ENCODE measurements around the gene TLE4. TPM values are rescaled to one million over a fixed set of nuclear protein-coding genes. Genes with fewer than 3 reads are reported as not detected.

Gene TLE4
- polyA plus RNA-seq, 1 experiment: 154 TPM

DNA sequence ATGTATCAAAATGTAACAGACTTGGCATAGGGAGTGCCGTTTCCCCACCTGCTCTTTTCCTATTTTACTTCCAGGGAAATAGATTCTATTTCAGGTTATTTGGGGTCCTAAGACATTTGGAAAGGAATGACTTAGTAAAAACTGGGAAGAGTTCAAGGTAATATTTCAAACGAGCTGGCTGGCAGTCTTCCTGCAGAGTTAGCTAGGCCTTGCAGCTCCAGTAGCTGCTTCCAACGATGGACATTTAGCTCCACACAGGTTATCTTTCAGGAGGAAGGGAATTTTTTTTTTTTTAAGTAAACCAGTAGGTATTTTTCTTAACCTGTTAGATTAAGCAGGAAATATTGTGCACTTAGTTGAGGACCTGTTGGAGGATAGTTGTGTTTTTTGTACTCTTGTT, 45.2 kb downstream of the TLE4 start:
- CTCF ChIA-PET: interaction anchor here (0.6 to 0.9 kb wide), 2 partner anchors 14 to 1014 kb away, joined by 3 to 6 read pairs; no protein-coding TSS in a partner anchor
- H3K27me3 ChIP-seq (ENCODE audit: control insufficient read depth, insufficient read depth, low read length): no peaks in the 10 kb centered on the region
- H3K36me3 ChIP-seq (ENCODE audit: control insufficient read depth, insufficient read depth, low read length): 0 out of 2 replicates have a peak, but pooled peaks cover 1% of the 10 kb centered on the region
- POLR2A ChIA-PET: interaction anchor here (0.6 kb wide), 1 partner anchor 44 kb away, joined by 6 read pairs; no protein-coding TSS in a partner anchor
- no peak for DNase-seq (ENCODE audit: low read depth)
- TF ChIP-seq, protein P1, sequence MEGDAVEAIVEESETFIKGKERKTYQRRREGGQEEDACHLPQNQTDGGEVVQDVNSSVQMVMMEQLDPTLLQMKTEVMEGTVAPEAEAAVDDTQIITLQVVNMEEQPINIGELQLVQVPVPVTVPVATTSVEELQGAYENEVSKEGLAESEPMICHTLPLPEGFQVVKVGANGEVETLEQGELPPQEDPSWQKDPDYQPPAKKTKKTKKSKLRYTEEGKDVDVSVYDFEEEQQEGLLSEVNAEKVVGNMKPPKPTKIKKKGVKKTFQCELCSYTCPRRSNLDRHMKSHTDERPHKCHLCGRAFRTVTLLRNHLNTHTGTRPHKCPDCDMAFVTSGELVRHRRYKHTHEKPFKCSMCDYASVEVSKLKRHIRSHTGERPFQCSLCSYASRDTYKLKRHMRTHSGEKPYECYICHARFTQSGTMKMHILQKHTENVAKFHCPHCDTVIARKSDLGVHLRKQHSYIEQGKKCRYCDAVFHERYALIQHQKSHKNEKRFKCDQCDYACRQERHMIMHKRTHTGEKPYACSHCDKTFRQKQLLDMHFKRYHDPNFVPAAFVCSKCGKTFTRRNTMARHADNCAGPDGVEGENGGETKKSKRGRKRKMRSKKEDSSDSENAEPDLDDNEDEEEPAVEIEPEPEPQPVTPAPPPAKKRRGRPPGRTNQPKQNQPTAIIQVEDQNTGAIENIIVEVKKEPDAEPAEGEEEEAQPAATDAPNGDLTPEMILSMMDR (IDR thresholded peaks at IDR 0.05; ENCODE audit: insufficient read depth, low read depth, low read length): no peak
- H3K4me3 ChIP-seq (ENCODE audit: low read depth, low read length): no peak overlapping the region

DNA sequence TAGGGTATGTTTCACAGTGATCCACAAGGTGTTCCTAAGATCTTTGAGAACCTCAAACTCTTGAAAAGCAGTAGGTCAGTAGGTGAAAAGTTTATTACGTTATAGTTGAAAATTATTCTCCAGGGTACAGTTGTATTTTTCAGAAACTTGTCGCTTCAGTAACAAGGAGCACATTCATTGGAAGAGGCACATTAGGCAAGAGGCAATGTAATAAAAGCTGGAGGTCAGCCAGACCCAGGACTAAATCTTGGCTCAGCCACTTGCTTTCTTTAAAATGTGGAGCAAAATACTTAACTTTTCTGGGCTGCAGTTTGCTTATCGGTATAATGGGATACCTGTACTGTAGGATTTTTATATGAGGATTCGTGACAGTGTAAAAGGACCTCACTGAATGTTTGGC, 45.6 kb downstream of the TLE4 start:
- no peaks in the 10 kb centered on the region for H3K27me3 ChIP-seq (ENCODE audit: control insufficient read depth, insufficient read depth, low read length)
- no peak for DNase-seq (ENCODE audit: low read depth)
- H3K4me3 ChIP-seq (ENCODE audit: low read depth, low read length): no peak overlapping the region
- TF ChIP-seq, protein P1 (IDR thresholded peaks at IDR 0.05; ENCODE audit: insufficient read depth, low read depth, low read length): no peak
- ChIA-PET POLR2A (interaction anchor here (0.6 kb wide), 1 partner anchor 52 kb away, joined by 3 read pairs; no protein-coding TSS in a partner anchor), CTCF (interaction anchor here (0.9 kb wide), 1 partner anchor 14 kb away, joined by 6 read pairs; no protein-coding TSS in a partner anchor)
- H3K36me3 ChIP-seq (ENCODE audit: control insufficient read depth, insufficient read depth, low read length): 0 out of 2 replicates have a peak, but pooled peaks cover 1% of the 10 kb centered on the region

DNA sequence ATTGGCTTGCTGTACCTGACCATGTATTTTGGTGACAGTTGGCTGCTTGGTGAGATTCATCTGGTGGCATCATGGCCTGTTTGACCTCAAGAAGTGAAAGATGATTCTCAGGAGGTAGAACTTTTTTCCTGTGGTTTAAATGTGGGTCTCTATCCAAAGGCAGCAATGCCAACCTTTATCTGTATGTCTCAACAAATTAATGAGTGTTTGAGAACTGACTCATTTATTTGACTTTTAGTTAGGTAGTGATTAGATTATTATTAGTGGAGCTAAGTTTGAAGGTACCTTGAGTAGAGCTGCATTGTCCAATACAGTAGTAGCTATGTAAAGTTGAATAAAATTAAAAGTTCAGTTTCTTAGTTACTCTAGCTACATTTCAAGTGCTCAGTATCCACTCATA, 48.2 kb downstream of the TLE4 start:
- H3K27me3 ChIP-seq (ENCODE audit: control insufficient read depth, insufficient read depth, low read length): no peaks in the 10 kb centered on the region
- H3K36me3 ChIP-seq (ENCODE audit: control insufficient read depth, insufficient read depth, low read length): no peaks in the 10 kb centered on the region
- no peak overlapping the region for H3K4me3 ChIP-seq (ENCODE audit: low read depth, low read length)
- ChIA-PET CTCF (interaction anchor here (1.1 kb wide), 1 partner anchor 14 kb away, joined by 3 read pairs; no protein-coding TSS in a partner anchor), POLR2A (no interaction called here)
- no peak for DNase-seq (ENCODE audit: low read depth)
- TF ChIP-seq, protein P1 (IDR thresholded peaks at IDR 0.05; ENCODE audit: insufficient read depth, low read depth, low read length): no peak

DNA sequence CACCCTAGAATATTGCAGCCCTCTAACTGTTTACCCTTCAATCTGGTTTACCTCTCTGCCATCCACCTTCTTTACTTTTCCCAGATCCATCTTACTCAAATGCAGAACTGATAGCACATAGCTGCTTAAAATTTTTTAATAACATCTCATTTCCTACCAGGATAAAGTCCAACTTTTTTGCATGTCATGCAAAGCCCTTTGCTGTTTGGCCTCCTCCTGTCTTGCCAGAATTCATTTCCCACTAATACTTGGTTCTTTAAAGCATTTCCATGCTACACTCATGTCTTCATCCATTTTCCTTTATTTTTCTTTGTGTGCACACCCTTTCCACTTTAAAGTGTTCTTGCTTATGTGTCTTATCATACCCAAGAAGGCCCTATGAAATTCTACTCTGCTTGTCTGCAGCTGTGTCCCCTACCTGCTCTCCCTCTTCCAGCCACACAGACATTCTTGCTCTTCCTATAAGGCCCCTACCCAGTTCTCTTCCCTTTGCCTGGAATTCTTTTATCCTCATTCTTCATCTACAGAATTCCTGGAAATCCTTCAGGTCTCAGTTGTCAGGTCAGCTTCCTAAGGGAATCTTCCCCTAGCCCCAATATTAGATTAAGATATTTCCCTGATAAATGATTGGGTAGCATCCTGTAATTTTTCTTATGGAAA, 50.3 kb downstream of the TLE4 start:
- TF ChIP-seq, protein P1 (IDR thresholded peaks at IDR 0.05; ENCODE audit: insufficient read depth, low read depth, low read length): no peak
- no peaks in the 10 kb centered on the region for H3K27me3 ChIP-seq (ENCODE audit: control insufficient read depth, insufficient read depth, low read length)
- H3K36me3 ChIP-seq (ENCODE audit: control insufficient read depth, insufficient read depth, low read length): no peaks in the 10 kb centered on the region
- DNase-seq (ENCODE audit: low read depth): no peak
- ChIA-PET CTCF (no interaction called here), POLR2A (no interaction called here)
- no peak overlapping the region for H3K4me3 ChIP-seq (ENCODE audit: low read depth, low read length)

DNA sequence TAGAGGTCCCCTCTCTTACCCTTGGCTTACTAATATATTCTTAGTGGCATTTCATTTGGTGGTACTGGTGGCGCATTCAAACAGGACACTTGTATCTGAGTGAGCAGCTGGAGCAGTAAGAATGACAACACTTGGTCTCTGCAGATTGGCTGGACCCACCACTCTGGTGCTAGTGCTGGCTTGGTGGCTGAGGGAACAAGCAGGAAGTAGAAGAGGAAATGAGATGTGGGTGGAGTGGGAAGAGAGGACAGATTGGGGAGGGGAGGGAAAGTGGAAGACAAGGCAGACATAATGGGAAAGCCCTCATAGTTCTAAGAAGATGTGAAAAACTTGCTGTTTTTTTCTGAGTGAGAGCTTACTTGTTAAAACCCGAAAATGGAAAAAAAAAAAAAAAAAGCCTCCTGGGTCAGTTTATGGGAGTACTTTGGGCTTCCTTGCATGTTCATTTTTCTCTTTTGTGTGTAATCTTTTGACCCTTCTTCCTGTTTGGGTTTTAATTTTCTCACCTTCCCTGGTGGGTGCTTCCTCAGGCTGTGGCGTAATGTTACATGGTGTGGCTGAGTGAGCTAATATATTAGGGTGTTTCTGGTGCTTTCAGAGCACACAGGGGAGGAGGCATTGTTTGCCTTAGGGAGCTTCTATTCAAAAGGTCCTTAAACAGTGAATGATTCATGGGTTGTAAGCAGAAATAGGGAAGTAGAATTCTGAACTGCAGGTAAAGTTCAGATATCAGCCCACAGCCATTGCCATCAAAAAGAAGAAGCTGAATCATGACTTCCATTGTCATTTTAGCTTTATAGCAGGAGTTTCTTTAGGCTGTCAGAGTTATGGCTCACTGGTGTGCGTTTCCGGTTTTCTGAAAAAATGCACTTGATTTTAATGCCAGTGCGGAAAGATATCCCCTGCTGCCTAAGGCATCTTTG, 52.3 kb downstream of the TLE4 start:
- TF ChIP-seq, protein P1 (IDR thresholded peaks at IDR 0.05; ENCODE audit: insufficient read depth, low read depth, low read length): no peak
- peaks cover 4% of the 10 kb centered on the region; the same call in 1 of the 2 replicates for H3K36me3 ChIP-seq (ENCODE audit: control insufficient read depth, insufficient read depth, low read length)
- POLR2A ChIA-PET: interaction anchor here (1.1 kb wide), 1 partner anchor 13 kb away, joined by 3 read pairs; no protein-coding TSS in a partner anchor
- H3K27me3 ChIP-seq (ENCODE audit: control insufficient read depth, insufficient read depth, low read length): no peaks in the 10 kb centered on the region
- CTCF ChIA-PET: no interaction called here
- no peak overlapping the region for H3K4me3 ChIP-seq (ENCODE audit: low read depth, low read length)
- DNase-seq (ENCODE audit: low read depth): no peak
